Stimulated activated naive CD8-positive, alpha-beta T cell treated with anti-CD3 and anti-CD28 coated beads, Interleukin-15, Interleukin-2, amounts not matched to agents 100 U/mL and 50 U/mL, for 24 hours (primary cell): ENCODE data around the gene CLEC18A.
A peak's percentile ranks its signal among the peaks of the same experiment; 100 is the strongest.
"Not testable (repeated sequence)": the region's sequence is repeated elsewhere in the genome, so short reads cannot be mapped to it uniquely, and the experiment has no call there.

Experiments used
- ATAC-seq: fragments of 150-1000 bp; cut with Tn5 transposase; one replicate; pipeline ENCODE4 v1.10.0; 2021
- DNase-seq: peaks from one replicate; pipeline ENCODE4 v3.0.0; 2021

The CLEC18A gene

GRCh38 chr16:69951017-69951671 lies at the start of gene CLEC18A:
CLEC18A (plus strand) TSS chr16:69951334; CDS start chr16:69951367, 33 bp downstream.
- ATAC-seq: peak; percentile 11
- not testable (repeated sequence) for DNase-seq

- no peak for ATAC-seq
- DNase-seq: no peak
Observed at GRCh38 chr16:69903865-69904415, 47.2 kb upstream of the CLEC18A start.

GRCh38 chr16:69904495-69905170 lies 46.5 kb upstream of the CLEC18A start:
- DNase-seq (no peak), ATAC-seq (no peak)

DNA sequence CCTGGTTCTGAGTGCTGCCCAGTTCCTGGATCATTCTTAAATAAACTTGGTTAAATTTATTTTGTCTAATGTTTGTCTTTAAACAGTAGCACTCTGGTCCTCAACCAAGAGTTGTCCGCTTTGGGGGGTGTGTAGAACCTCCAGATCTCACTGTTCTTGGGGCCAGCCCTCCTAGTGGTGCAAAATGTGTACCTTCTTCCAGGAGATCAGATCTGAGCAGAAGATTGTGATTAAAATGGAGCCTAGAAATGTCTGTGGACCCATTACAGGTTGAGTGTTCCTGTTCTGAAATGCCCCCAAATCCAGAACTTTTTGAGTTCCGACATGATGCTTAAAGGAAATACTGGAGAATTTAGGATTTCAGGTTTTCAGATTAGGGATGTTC lies 46.0 kb upstream of the CLEC18A start:
- ATAC-seq (no peak), DNase-seq (no peak)

DNA sequence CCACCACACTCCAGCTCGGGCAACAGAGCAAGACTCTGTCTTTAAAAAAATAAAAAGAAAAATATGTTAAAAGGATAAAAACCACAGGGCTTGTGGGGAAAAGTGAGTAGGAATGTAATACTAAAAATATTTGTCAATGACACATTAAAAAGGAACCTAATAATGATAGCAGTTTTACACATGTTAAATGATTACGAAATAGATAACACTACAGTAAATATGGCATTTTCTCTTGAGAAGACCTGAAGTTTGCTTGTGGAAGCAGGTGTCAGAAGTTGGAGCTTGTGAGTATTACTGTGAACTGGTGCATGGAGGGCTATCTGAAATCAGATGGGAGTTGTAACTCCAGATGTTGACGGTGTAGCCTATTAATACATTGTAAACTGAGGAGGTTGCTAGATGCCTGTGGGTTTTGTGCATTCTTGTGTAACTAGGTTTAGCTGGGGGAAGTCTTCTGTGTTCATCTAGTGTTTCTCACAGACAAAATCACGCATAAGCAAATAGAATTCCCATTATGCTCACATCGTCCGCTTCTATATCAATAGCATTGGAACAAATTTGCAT lies 44.2 kb upstream of the CLEC18A start:
- no peak for DNase-seq
- no peak for ATAC-seq

GRCh38 chr16:69909043-69909442 lies 42.1 kb upstream of the CLEC18A start:
- ATAC-seq (no peak), DNase-seq (no peak)

DNA sequence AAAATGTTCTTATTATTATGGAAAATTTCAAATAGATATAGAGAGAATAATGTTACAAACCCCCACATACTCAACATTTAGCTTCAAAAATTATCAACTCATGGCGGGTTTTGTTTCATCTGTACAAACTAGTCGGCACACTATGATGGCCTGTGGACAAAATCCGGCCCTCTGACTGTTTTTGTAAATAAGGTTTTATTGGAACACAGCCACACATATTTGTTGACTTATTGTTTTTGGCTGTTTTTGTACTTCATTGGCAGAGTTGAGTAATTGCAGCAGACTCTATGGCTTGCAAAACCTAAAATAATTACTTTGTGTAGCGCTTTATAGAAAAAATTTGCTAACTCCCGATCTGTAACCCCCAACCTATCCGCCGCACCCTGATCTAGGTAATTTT lies 41.4 kb upstream of the CLEC18A start:
- DNase-seq (no peak), ATAC-seq (no peak)

- no peak for DNase-seq
- ATAC-seq: no peak
Observed at GRCh38 chr16:69910964-69911363, 40.2 kb upstream of the CLEC18A start.

GRCh38 chr16:69916462-69916861 lies 34.7 kb upstream of the CLEC18A start:
- DNase-seq (no peak), ATAC-seq (no peak)

DNA sequence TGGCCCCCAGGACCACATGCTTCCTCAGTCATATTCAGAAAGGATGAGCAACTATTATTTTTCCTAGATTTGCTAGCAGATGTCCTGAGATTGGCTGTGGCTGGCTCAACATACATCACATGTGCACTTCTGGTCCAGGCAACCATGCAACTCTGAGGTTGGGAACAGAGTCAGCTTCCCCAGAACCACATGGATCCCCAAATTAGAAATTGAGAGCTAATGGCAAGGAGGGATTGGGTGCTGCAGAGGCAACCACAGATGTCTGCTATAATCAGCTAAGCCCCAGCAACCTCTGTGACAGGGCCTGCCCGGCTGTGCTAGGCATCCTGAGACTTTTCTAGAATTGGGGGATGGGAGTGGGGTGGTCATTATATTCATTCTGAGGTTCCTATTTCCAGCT lies 33.8 kb upstream of the CLEC18A start:
- no peak for ATAC-seq
- no peak for DNase-seq

GRCh38 chr16:69917739-69918138 lies 33.4 kb upstream of the CLEC18A start:
- no peak for DNase-seq
- no peak for ATAC-seq

GRCh38 chr16:69918241-69918640 lies 32.9 kb upstream of the CLEC18A start:
- DNase-seq: no peak
- ATAC-seq: no peak

DNA sequence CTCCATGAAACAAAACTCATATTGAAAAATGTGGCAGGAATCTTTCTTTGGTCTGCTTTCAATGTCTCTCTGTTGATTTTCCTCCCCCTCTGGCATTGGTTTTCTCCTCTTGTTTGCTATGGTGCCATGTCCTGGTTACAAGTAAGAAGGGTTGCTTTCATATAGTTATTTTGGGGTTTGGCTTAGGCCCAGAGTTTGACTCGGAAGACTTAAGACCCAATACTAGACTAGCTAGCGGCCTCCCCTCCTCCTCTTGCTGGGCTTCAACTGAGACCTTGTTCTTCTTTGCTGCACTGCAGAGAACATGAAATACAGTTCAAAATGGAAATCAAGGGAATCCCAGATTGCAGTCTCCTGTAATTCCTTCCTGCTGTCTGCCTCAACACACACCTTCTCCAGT lies 30.0 kb upstream of the CLEC18A start:
- DNase-seq: no peak

DNA sequence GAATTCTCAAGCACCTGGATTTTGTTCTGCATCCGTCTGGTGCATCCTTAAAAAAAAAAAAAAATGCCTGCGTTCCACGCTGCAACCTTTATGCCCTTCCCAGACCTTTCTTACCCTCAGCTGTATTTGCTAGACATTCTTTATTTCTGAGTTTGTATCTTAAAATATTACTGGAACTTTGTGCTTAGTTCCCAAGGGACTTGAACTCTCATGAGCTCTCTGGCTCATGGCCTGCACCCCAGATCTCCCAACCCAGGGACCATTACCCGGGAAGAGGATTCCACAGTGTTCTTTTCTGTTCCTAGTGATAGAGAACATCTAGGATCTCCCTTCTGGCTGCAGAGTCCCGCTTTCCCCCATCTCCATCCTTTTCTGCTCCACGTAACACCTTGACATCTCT lies 28.9 kb upstream of the CLEC18A start:
- no peak for DNase-seq
- ATAC-seq: no peak

More for the DNA sequence above, 30.0 kb upstream of the CLEC18A start:
- ATAC-seq: no peak

GRCh38 chr16:69924041-69924775 lies 26.9 kb upstream of the CLEC18A start:
- DNase-seq: no peak
- no peak for ATAC-seq

DNA sequence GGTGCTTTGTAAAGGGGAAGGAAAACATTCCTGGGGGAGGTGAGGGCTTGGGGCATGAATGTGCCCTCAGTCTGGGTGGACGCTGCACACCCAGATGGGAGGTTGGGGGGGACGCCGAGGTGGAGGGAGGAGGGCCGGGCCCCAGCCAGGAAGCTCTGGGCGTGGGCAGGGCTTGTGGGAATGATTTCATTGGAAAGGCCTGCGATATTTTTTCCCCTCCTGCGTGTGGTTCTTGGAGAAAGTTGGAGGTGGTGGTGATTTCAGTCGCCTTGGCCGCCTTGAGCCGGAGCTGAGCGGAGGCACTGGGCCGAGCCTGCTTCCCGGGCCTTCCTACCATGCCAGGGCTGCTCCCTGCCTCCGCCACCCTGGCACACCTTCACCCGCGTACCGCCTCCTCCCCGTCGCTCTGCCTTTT lies 26.4 kb upstream of the CLEC18A start:
- DNase-seq: no peak
- ATAC-seq: no peak

DNA sequence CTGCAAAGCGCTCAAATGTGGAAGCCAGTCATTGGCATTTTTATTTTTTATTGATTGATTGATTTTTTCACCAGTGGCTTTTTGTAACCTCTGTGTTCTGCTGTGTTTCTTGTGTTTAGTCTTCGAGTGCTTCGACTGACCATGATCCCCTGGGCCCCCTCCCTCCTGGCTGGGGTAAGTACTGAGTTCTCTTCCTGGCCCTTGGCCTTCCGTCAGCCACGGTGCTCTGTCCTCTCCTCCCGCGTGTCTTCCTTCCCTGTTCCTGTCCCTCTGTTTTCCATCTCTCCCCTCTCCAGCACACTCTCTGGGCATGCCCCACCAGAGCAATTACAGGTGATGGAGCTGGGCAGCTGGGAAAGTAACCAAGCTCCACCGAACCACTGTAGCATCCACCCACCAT lies 25.8 kb upstream of the CLEC18A start:
- ATAC-seq: no peak
- DNase-seq: no peak

DNA sequence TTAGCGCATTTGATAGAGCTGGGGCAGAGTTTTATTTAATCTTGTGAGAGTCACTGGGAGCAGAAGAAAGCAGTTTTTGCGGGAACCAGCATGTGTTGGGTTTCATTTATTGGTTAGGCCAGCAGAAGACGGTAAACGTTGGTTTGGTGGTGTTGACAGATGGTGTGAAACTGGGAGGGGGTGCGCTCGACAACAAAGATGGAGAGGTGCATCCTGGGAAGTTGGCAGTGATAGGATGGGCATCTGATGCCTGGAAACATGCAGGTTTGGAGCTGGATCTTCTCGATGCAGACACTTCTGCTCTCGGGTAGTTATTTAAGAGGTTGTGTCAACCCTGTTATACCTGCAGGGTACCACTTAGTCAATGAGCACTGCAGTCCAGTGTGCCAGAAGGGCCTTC lies 24.9 kb upstream of the CLEC18A start:
- no peak for ATAC-seq
- no peak for DNase-seq

DNA sequence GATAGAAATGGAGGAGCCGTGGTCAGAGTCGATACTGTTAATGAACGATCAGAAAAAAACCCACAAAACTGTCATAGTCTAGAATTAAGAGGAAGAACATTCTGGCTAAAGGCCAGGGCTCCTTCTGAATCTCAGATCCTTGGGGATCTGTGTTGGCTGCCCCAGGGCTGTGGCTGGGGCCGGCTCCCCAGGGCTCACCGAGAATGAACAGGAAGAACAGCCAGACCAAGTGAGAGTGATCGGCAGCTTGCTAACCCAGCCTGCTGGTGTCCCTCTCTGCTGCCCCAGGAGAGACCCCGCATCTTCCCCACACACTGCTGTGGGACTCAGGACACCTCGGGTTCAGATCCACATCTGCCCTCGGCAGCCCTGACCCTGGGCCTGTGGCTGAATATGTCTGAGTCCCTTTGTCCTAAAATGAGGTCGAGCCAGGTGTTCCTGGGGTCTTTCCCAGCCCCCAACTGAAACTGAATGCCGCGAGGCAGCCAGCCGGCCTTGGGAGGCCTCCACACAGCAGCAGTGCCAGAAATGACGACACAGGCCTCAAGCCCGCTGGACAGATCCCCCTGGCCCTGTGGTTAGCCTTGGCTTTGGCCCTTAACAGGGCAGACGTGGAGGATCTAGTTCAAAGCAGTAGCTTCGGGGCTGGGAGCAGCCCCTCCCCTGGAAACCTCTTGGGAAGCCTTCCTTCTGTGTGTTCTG lies 23.9 kb upstream of the CLEC18A start:
- no peak for DNase-seq
- no peak for ATAC-seq

DNA sequence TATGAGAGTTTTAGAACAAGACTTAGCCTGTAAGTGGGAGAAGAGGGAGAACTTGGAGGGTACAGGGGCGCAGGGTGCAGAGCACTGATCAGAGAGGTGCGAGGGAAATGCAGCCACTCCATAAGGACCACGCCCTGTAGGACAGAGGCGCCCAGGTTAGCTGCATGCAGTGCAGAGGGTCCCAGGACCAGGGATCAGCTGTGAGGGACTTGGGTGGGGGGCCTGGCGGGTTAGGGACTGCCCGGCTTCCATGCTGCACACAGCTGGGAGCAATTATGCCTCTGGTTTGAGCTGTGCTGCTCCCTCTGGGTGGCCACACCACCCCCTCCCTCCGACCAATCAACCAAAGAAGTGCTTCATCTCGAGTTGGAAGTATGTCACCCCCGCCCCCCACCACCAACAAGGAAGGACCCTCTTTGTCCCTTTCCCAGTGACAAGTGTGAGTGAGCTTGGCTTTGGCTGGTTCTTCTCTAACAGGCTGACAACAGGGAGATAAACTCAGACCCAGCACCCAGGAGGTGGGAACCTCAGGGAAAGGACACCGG lies 22.2 kb upstream of the CLEC18A start:
- DNase-seq (no peak), ATAC-seq (no peak)

DNA sequence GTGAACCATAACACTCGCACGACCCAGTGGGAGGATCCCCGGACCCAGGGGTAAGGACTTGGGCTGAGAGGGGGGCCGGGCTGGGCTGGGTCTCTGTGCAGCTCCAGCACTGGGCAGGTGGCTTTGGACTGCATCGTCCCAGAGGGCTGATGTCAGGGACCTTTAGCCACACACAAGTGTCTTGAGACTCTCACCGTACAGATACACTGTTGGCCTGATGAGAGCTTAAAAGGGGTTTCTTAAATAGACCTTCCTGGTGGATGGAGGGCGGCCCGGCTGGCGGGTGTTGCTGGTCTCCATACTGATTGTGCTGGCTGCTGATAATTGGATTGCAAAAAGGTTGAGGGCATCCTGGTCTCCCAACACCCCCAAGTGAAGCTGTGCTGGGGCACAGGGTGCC lies 21.7 kb upstream of the CLEC18A start:
- no peak for ATAC-seq
- DNase-seq: no peak
